Measurements from ENCODE around the gene PLEKHN1.
A peak's percentile ranks its signal among the peaks of the same experiment; 100 is the strongest.

DNA sequence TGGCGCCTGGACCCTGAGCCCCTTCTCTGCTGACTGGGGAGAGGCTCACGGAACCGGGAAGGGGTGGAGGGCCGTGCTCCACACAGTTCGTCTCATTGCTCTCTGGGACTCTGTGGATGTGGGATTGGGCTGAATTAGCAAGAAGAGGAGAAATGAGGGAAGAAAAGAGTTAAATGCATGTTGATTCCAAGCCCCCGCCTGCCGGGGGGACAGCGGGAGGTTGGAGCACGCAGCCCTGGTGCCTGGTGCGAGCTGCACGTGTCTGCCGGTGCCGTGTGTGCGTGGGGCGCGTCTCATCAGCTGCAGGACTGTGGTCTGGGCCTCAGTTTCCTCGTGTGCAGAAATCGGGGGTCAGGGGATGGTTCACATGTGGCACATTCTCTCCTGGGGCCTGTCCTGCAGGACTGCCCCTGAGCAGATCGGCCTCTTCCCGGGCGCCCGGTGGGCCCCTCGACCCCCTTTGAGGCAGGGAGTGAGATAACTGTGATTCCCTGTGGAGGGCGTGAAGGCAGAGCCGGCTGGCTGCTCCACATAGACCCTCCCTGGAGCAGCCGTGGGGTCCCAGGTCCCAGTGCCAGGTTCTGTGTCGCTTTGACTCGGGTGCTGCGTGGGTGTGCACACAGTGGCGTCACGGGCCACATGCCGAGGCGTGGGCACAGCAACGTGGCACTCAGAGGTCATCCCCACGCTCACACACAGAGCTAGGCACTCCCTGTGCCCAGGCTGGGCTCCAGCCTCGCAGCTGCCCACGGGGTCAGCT is 31.1 kb upstream of the PLEKHN1 start:
- TF ChIP-seq CTBP1 (IDR thresholded peaks at IDR 0.05; ENCODE audit: borderline replicate concordance) = no peak; the same call in 1 of the 2 replicates
- no peak for TF ChIP-seq NFRKB (IDR thresholded peaks at IDR 0.05)
- no peak for TF ChIP-seq SUZ12 (IDR thresholded peaks at IDR 0.05)
- TF ChIP-seq HDGF (IDR thresholded peaks at IDR 0.05; ENCODE audit: borderline replicate concordance) = no peak
- peak; percentile 75 for TF ChIP-seq TARDBP (IDR thresholded peaks at IDR 0.05)
- TF ChIP-seq FOXM1 (IDR thresholded peaks at IDR 0.05; ENCODE audit: borderline replicate concordance) = 0 out of 2 replicates have a peak, but pooled peaks have one; percentile 43
- TF ChIP-seq SP1 (IDR thresholded peaks at IDR 0.05) = no peak
- TF ChIP-seq ZNF384 (IDR thresholded peaks at IDR 0.05) = no peak
- TF ChIP-seq L3MBTL2 (conservative IDR thresholded peaks at IDR 0.05) = peak; percentile 13; the same call in 1 of the 2 replicates
- TF ChIP-seq ELF4 (IDR thresholded peaks at IDR 0.05) = no peak

Data from HEK293T (cell line).